ENCODE data around the gene CPSF4L. TPM values are rescaled to one million over a fixed set of nuclear protein-coding genes. Genes with fewer than 3 reads are reported as not detected.

The CPSF4L gene
- total RNA-seq, 1 donor from 2014 or later, result not detected

- Histone ChIP-seq H3K4me1 (ENCODE audit: insufficient read depth, low read length) (peaks cover 2% of the 10 kb centered on the region), H3K79me2 (ENCODE audit: insufficient read depth, low read length) (peaks cover 28% of the 10 kb centered on the region), H3K9ac (ENCODE audit: low read length) (no peak overlapping the region), H3K27me3 (ENCODE audit: insufficient read depth, low read length) (no peaks in the 10 kb centered on the region), H2AFZ (ENCODE audit: low read depth, low read length) (no peak overlapping the region), H3K4me2 (ENCODE audit: low read length) (no peak overlapping the region), H4K20me1 (ENCODE audit: insufficient read depth, low read length) (peaks cover 41% of the 10 kb centered on the region), H3K36me3 (ENCODE audit: insufficient read depth, low read length) (peaks cover 10% of the 10 kb centered on the region), H3K27ac (ENCODE audit: low read depth, low read length) (no peak overlapping the region), H3K4me3 (ENCODE audit: insufficient read depth, low read depth, low read length) (no peak overlapping the region), H3K9me3 (ENCODE audit: insufficient read depth, low read depth, low read length) (no peaks in the 10 kb centered on the region)
- H3K36me3 Mint-ChIP-seq (ENCODE audit: low read depth, unreplicated experiment), result peaks cover 3% of the 10 kb centered on the region
- H3K4me1 Mint-ChIP-seq (ENCODE audit: low read depth, unreplicated experiment), result peaks cover 7% of the 10 kb centered on the region
- no peak for TF ChIP-seq CTCF (IDR thresholded peaks at IDR 0.05; ENCODE audit: insufficient read depth, low read depth, low read length)
- no peak for TF ChIP-seq EZH2 (IDR thresholded peaks at IDR 0.05; ENCODE audit: insufficient read depth, low read length)
- H3K27me3 Mint-ChIP-seq (ENCODE audit: low read depth, unreplicated experiment), result no peaks in the 10 kb centered on the region
- FAIRE-seq, result no peak
- no peak for DNase-seq (ENCODE audit: low read depth)
- H3K9me3 Mint-ChIP-seq (ENCODE audit: unreplicated experiment), result no peaks in the 10 kb centered on the region
- no peak overlapping the region for H3K27ac Mint-ChIP-seq (ENCODE audit: unreplicated experiment)
- no peak overlapping the region for H3K4me3 Mint-ChIP-seq (ENCODE audit: unreplicated experiment)
Measured at GRCh38 chr17:73214008-73214407, 47.7 kb downstream of the CPSF4L start.

GRCh38 chr17:73211745-73212144, 49.9 kb downstream of the CPSF4L start:
- Histone ChIP-seq H3K36me3 (ENCODE audit: insufficient read depth, low read length) (peaks cover 31% of the 10 kb centered on the region), H4K20me1 (ENCODE audit: insufficient read depth, low read length) (peaks cover 56% of the 10 kb centered on the region), H3K4me1 (ENCODE audit: insufficient read depth, low read length) (peaks cover 2% of the 10 kb centered on the region), H2AFZ (ENCODE audit: low read depth, low read length) (no peak overlapping the region), H3K79me2 (ENCODE audit: insufficient read depth, low read length) (peaks cover 20% of the 10 kb centered on the region), H3K27ac (ENCODE audit: low read depth, low read length) (no peak overlapping the region), H3K4me2 (ENCODE audit: low read length) (no peak overlapping the region), H3K4me3 (ENCODE audit: insufficient read depth, low read depth, low read length) (no peak overlapping the region), H3K9me3 (ENCODE audit: insufficient read depth, low read depth, low read length) (no peaks in the 10 kb centered on the region), H3K27me3 (ENCODE audit: insufficient read depth, low read length) (no peaks in the 10 kb centered on the region), H3K9ac (ENCODE audit: low read length) (no peak overlapping the region)
- Mint-ChIP-seq H3K4me3 (ENCODE audit: unreplicated experiment) (no peak overlapping the region), H3K9me3 (ENCODE audit: unreplicated experiment) (no peaks in the 10 kb centered on the region), H3K27ac (ENCODE audit: unreplicated experiment) (no peak overlapping the region), H3K27me3 (ENCODE audit: low read depth, unreplicated experiment) (no peaks in the 10 kb centered on the region), H3K4me1 (ENCODE audit: low read depth, unreplicated experiment) (peaks cover 7% of the 10 kb centered on the region), H3K36me3 (ENCODE audit: low read depth, unreplicated experiment) (peaks cover 11% of the 10 kb centered on the region)
- FAIRE-seq, result no peak
- no peak for DNase-seq (ENCODE audit: low read depth)
- TF ChIP-seq CTCF (IDR thresholded peaks at IDR 0.05; ENCODE audit: insufficient read depth, low read depth, low read length) (no peak), EZH2 (IDR thresholded peaks at IDR 0.05; ENCODE audit: insufficient read depth, low read length) (no peak)

- Mint-ChIP-seq H3K27me3 (ENCODE audit: low read depth, unreplicated experiment) (no peaks in the 10 kb centered on the region), H3K9me3 (ENCODE audit: unreplicated experiment) (no peaks in the 10 kb centered on the region), H3K27ac (ENCODE audit: unreplicated experiment) (no peak overlapping the region), H3K4me1 (ENCODE audit: low read depth, unreplicated experiment) (peaks cover 7% of the 10 kb centered on the region), H3K4me3 (ENCODE audit: unreplicated experiment) (no peak overlapping the region), H3K36me3 (ENCODE audit: low read depth, unreplicated experiment) (peaks cover 11% of the 10 kb centered on the region)
- Histone ChIP-seq H3K36me3 (ENCODE audit: insufficient read depth, low read length) (peaks cover 47% of the 10 kb centered on the region), H3K9ac (ENCODE audit: low read length) (no peak overlapping the region), H3K4me1 (ENCODE audit: insufficient read depth, low read length) (peaks cover 2% of the 10 kb centered on the region), H3K27ac (ENCODE audit: low read depth, low read length) (no peak overlapping the region), H3K4me2 (ENCODE audit: low read length) (no peak overlapping the region), H2AFZ (ENCODE audit: low read depth, low read length) (no peak overlapping the region), H3K4me3 (ENCODE audit: insufficient read depth, low read depth, low read length) (no peak overlapping the region), H3K79me2 (ENCODE audit: insufficient read depth, low read length) (peaks cover 20% of the 10 kb centered on the region), H3K27me3 (ENCODE audit: insufficient read depth, low read length) (no peaks in the 10 kb centered on the region), H4K20me1 (ENCODE audit: insufficient read depth, low read length) (peaks cover 58% of the 10 kb centered on the region), H3K9me3 (ENCODE audit: insufficient read depth, low read depth, low read length) (no peaks in the 10 kb centered on the region)
- DNase-seq (ENCODE audit: low read depth) (no peak), FAIRE-seq (peak; percentile 47)
- TF ChIP-seq EZH2 (IDR thresholded peaks at IDR 0.05; ENCODE audit: insufficient read depth, low read length), result no peak
- TF ChIP-seq CTCF (IDR thresholded peaks at IDR 0.05; ENCODE audit: insufficient read depth, low read depth, low read length), result peak; percentile 37
Measured at GRCh38 chr17:73210002-73210678, 51.5 kb downstream of the CPSF4L start.

Data from astrocyte (in vitro differentiated cells and primary cell).